Mucosa of stomach (tissue), 1 donor: Measurements from ENCODE around the gene P2RX6.

ENCODE experiments used
- H3K27me3 ChIP-seq: one replicate; pipeline ENCODE4 v1.7.0; 2013; ENCODE audit warnings: mild to moderate bottlenecking, low read length; ENCODE audit not compliant: control insufficient read depth, insufficient read depth
- H3K36me3 ChIP-seq: one replicate; pipeline ENCODE4 v1.7.0; 2013; ENCODE audit warnings: low read length; ENCODE audit not compliant: control insufficient read depth, insufficient read depth
- H3K4me1 ChIP-seq: one replicate; pipeline ENCODE4 v1.7.0; 2013; ENCODE audit warnings: mild to moderate bottlenecking, low read length; ENCODE audit not compliant: control insufficient read depth, insufficient read depth
- H3K4me3 ChIP-seq: one replicate; pipeline ENCODE4 v1.7.0; 2013; ENCODE audit warnings: low read length
- H3K9ac ChIP-seq: one replicate; pipeline ENCODE4 v1.7.0; 2013; ENCODE audit warnings: mild to moderate bottlenecking, low read length, moderate library complexity
- H3K9me3 ChIP-seq: one replicate; pipeline ENCODE4 v1.7.0; 2013; ENCODE audit warnings: mild to moderate bottlenecking, low read length, moderate library complexity; ENCODE audit not compliant: control insufficient read depth
- donor health status: Pancreatic carcinoma.

The P2RX6 gene

GRCh38 chr22:20974336-20974955 lies 40.5 kb upstream of the P2RX6 start:
- no peak overlapping the region for H3K9ac ChIP-seq
- no peak overlapping the region for H3K4me3 ChIP-seq
- no peaks in the 10 kb centered on the region for H3K9me3 ChIP-seq
- peaks cover under 1% of the 10 kb centered on the region for H3K27me3 ChIP-seq
- H3K4me1 ChIP-seq, result peaks cover under 1% of the 10 kb centered on the region
- no peaks in the 10 kb centered on the region for H3K36me3 ChIP-seq

DNA sequence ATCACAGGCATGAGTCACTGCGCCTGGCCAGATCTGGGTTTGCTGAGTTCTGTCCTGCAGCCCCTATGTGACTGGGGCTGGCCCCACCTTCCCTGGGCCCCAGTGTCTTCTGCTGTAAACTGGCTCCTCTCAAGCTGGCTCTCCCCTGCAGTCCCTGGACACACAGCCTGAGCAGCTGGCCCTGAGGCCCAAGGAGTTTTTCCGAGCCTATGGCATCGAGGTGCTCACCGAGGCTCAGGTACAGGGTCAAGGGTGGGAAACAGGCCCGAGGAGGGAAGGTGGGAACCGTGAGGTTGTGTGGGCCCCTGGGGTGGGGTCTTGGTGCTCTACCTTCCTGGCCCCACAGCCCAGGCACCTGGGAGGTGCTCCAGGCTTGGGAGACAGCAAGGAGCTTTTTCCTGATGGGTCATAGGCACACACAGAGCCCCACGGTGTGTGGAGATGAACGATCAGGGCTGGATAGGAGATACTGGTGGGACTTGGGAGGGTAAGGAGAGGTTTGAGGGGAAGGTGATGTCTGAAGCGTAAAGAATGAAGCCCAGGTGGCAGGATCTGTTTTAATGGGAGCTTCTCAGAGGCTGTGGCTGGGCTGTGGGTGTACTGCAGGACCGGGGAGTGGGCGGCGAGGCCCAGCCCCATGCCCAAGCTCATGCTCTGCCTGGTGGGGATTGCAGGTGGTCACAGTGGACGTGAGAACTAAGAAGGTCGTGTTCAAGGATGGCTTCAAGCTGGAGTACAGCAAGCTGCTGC lies 39.2 kb upstream of the P2RX6 start:
- Histone ChIP-seq H3K27me3 (peaks cover 6% of the 10 kb centered on the region), H3K9me3 (no peaks in the 10 kb centered on the region), H3K4me3 (no peak overlapping the region), H3K9ac (no peak overlapping the region), H3K36me3 (no peaks in the 10 kb centered on the region), H3K4me1 (peaks cover 13% of the 10 kb centered on the region)

DNA sequence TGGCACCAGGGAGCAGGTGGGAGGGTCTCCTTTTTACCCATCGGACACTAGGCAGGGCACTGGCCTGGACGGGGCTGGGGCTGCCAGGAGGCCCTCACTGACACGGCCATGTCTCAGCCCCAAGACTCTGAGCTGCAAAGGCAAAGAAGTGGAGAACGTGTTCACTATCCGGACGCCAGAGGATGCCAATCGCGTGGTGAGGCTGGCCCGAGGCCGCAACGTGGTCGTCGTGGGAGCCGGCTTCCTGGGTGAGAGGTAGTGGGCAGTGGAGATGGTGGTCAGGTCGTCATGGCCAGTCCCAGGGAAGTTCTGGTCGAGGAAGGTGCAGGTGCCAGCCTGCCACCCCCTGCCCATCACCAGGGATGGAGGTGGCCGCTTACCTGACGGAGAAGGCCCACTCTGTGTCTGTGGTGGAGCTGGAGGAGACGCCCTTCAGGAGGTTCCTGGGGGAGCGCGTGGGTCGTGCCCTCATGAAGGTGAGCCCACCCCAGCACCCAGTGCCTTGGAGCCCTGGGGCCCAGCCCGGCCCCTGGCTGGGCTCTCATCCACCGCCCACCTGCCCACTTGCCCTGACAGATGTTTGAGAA lies 38.6 kb upstream of the P2RX6 start:
- Histone ChIP-seq H3K9ac (no peak overlapping the region), H3K27me3 (peaks cover 6% of the 10 kb centered on the region), H3K9me3 (no peaks in the 10 kb centered on the region), H3K4me3 (no peak overlapping the region), H3K36me3 (no peaks in the 10 kb centered on the region), H3K4me1 (peaks cover 20% of the 10 kb centered on the region)

- no peak overlapping the region for H3K4me3 ChIP-seq
- no peaks in the 10 kb centered on the region for H3K36me3 ChIP-seq
- H3K4me1 ChIP-seq, result peaks cover 23% of the 10 kb centered on the region
- H3K27me3 ChIP-seq, result peaks cover 6% of the 10 kb centered on the region
- no peaks in the 10 kb centered on the region for H3K9me3 ChIP-seq
- no peak overlapping the region for H3K9ac ChIP-seq
Measured at GRCh38 chr22:20977019-20977418, 37.9 kb upstream of the P2RX6 start.

DNA sequence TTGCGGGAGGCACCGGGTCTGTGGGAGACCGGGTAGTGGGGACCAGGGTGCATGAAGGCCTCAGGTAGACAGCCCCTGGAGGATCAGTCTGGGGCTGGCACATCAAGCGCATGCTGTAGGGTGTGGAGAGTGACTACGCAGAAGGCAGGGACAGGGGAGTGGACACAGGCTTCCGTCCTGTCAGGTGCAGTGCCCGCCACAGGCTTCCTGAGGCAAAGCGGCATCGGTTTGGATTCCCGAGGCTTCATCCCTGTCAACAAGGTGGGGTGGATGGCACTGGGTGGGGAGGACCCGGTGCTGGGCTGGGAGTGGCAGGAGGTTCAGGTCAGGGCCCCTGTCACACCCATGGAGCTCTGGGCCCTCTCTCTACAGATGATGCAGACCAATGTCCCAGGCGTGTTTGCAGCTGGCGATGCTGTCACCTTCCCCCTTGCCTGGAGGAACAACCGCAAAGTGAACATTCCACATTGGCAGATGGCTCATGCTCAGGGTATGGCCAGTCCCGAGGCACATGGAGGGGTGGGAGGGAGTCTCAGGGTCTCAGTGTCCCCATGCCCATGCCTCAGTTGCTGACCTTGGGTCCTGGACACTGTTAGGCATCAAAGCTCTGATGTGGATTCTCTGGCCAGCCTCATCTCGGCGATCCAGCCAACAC lies 37.3 kb upstream of the P2RX6 start:
- H3K4me3 ChIP-seq, result no peak overlapping the region
- peaks cover 24% of the 10 kb centered on the region for H3K4me1 ChIP-seq
- H3K27me3 ChIP-seq, result peaks cover 6% of the 10 kb centered on the region
- H3K9me3 ChIP-seq, result no peaks in the 10 kb centered on the region
- no peaks in the 10 kb centered on the region for H3K36me3 ChIP-seq
- no peak overlapping the region for H3K9ac ChIP-seq

DNA sequence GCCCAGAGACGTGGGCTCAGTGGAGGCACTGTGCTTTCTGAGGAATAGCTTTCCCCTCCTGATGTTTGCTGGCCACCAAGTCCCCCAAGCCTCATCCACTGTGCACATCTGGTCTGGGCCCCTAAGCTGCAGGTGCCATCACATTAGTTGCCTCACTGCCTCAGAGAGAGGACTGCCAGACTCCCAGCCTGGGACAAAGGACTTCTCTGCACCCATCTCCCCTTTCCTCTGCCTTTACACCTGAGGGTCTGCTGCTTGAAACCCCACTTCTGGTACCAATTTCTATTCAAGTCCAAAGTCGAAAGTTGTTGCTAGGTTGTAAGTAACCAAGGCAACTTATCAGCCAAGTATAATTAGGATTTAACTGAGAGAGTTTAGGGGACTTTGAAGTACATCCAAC lies 36.5 kb upstream of the P2RX6 start:
- H3K4me1 ChIP-seq, result peaks cover 32% of the 10 kb centered on the region

DNA sequence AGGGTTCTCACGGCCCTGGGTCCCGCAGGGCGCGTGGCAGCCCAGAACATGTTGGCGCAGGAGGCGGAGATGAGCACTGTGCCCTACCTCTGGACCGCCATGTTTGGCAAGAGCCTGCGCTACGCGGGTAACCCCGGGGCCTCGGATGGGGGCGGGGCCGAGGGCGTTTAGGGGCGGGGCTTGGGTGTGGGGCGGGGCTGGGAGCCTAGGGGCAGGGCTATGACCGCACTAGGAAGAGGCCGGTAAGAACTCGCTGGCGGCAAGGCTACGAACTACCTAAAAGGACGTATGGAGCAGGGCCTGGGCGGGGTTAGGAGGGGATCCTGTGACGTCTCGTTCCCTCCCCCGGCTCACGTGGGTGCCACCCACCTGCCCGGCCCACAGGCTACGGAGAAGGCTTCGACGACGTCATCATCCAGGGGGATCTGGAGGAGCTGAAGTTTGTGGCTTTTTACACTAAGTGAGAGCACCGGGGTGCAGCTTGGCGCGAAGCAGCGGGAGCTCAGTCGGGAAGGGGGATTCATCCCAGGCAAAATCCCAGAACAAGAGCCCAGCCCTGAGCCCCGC lies 35.6 kb upstream of the P2RX6 start:
- Histone ChIP-seq H3K36me3 (no peaks in the 10 kb centered on the region), H3K27me3 (peaks cover 6% of the 10 kb centered on the region), H3K9ac (peak overlapping the region; percentile 10), H3K9me3 (no peaks in the 10 kb centered on the region), H3K4me1 (peaks cover 33% of the 10 kb centered on the region), H3K4me3 (peak overlapping the region; percentile 25)

More for the DNA sequence above, 36.5 kb upstream of the P2RX6 start:
- H3K27me3 ChIP-seq, result peaks cover 6% of the 10 kb centered on the region
- H3K4me3 ChIP-seq, result no peak overlapping the region
- H3K9ac ChIP-seq, result no peak overlapping the region
- no peaks in the 10 kb centered on the region for H3K36me3 ChIP-seq
- H3K9me3 ChIP-seq, result no peaks in the 10 kb centered on the region

- Histone ChIP-seq H3K4me3 (peak overlapping the region; percentile 25), H3K9ac (peak overlapping the region; percentile 10)
Measured at GRCh38 chr22:20979940-20980453, 35.0 kb upstream of the P2RX6 start.

GRCh38 chr22:20980523-20980922 lies 34.4 kb upstream of the P2RX6 start:
- peaks cover 6% of the 10 kb centered on the region for H3K27me3 ChIP-seq
- no peaks in the 10 kb centered on the region for H3K36me3 ChIP-seq
- no peaks in the 10 kb centered on the region for H3K9me3 ChIP-seq
- peaks cover 33% of the 10 kb centered on the region for H3K4me1 ChIP-seq
- no peak overlapping the region for H3K4me3 ChIP-seq
- H3K9ac ChIP-seq, result peak overlapping the region; percentile 89

More at GRCh38 chr22:20979940-20980453, 35.0 kb upstream of the P2RX6 start:
- H3K36me3 ChIP-seq, result no peaks in the 10 kb centered on the region
- H3K27me3 ChIP-seq, result peaks cover 6% of the 10 kb centered on the region
- H3K9me3 ChIP-seq, result no peaks in the 10 kb centered on the region
- peaks cover 33% of the 10 kb centered on the region for H3K4me1 ChIP-seq

- peaks cover 33% of the 10 kb centered on the region for H3K4me1 ChIP-seq
- H3K9ac ChIP-seq, result peak overlapping the region; percentile 89
- peaks cover 6% of the 10 kb centered on the region for H3K27me3 ChIP-seq
- no peaks in the 10 kb centered on the region for H3K36me3 ChIP-seq
- H3K4me3 ChIP-seq, result peak overlapping the region; percentile 91
- no peaks in the 10 kb centered on the region for H3K9me3 ChIP-seq
Measured at GRCh38 chr22:20980938-20981722, 33.8 kb upstream of the P2RX6 start.
